Glomerular endothelial cell (primary cell): ENCODE measurements around the gene STAT6. TPM values are rescaled to one million over a fixed set of nuclear protein-coding genes. Genes with fewer than 3 reads are reported as not detected.

Source experiments
- DNase-seq: peaks from one replicate; pipeline ENCODE4 v3.0.0-alpha.2; 2011; ENCODE audit warnings: low read depth, low spot score; ENCODE audit errors: extremely low read depth
- total RNA-seq: library from RNA; depleted of rRNA; stranded (reverse); fragments of >200 nt; gene quantifications from 2 replicates; pipeline ENCODE4 v1.2.3, GENCODE V29; 2015

STAT6 gene
- total RNA-seq, 1 donor from 2014 or later = 91.2 TPM

DNA sequence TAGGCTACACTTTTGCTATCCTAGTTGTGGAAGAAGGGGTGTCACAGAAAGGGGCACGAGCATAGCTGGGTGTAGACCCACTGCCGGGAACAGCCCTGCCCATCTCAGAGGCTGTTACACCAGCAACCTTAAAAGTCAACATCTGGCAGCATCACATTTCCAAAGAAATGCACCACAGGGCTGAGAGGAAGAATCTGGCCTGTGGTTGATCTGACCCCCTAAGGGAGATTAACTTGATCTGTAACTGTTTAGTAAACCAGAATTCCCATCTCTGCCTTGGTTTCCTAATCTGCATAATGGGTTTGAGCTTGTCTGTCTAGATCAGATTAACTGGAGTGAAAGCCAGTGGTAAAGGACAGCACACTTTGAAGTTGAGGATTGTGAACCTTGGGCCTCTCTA is 34.9 kb upstream of the STAT6 start:
- no peak for DNase-seq

DNA sequence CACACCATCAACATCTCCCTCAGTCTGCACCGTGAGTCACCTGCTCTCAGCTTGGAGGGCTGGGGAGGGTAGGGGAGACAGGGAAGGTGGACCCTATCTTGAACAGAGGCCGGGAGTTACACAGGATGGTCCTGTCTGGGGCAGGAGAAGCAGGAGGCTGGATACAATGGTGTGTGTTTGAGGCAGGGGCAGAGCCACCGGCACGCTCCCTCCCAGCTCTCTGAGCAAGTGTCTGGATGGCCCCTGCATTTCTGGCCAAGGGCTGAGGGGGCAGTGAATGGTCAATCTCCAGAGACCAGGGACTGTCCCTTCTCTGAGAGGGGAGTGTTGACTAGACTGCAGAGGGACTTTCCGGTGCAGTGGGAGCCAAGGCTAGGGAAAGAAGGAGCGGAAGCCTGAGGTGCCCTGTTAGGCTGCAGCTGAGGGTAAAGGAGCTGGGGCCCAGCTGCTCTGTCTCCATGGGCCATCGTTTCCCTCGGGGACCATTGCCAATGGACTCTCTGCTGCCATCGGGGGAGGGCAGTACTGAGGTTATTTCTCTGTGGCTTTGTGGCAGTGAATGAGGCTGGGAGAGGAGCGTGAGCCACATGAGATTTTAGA is 34.4 kb upstream of the STAT6 start:
- DNase-seq = no peak

DNA sequence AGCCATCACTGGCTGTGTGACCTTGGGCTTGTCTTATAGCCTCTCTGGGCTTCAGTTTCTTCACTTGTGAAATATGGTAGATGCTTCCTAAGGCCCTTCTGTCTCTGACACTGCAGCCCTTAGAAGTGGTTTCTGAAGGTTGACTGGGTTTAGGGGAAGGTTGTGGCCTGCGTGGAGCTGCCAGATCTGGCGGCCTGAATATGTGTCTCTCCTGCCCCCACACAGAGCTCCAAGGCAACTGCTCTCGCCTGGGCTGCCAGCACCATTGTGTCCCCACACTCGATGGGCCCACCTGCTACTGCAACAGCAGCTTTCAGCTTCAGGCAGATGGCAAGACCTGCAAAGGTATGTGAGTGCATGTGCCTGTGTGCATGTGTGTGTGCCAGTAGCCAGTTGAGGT is 32.3 kb upstream of the STAT6 start:
- DNase-seq = no peak

DNA sequence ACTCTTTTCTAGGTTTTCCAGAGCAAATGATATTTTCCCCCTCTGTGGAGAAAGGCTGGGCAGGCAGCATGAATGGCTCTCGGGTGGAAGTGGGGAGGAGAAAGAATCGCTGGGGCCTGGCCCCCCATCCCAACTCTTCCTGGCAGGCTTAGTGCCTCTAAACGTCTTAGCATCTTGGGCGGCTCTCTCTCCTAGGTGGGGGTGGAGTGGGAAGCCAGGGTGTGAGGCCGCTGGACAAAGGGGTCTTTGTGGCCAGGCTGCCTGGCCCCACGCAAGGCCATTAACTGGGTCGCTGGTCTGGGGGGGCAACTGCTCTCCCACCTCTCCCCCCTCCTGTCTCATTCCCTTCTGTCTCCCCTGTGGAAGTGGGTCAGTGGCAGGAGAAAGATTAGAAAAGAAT is 31.6 kb upstream of the STAT6 start:
- no peak for DNase-seq

DNA sequence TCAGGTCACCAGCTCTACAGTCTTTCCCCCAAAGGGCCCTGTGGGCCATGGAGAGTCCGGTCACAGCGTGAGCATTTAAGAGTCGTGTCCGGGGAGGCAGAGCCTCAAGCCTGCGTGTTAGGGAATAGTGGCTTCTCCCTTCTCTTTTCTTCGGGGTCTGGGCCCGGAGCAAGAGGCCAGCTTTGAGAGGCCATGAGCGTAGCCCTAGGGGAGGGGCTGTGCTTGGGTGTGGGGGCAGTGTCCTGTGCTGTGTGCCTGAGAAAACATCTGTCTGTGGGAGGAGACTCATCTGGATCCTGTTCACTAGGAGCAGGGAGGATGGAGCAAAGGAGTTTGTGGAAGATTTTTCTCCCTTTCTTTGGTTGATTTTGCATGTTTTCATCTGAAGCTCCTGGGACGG is 31.0 kb upstream of the STAT6 start:
- DNase-seq = no peak

DNA sequence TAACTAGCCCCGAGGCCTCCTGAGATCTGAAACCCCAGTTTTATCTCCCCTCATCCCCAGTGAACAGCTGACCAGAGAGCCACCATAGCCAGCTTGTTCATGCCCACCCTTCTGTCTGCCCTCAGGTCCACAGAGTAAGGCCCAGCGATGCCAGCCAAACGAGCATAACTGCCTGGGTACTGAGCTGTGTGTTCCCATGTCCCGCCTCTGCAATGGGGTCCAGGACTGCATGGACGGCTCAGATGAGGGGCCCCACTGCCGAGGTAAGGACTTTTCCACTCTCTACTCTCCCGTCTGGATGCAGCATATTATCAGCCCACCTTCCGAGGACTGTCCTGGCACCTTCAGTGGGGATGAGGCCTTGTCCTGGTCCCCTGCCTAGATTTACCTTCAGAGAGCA is 30.1 kb upstream of the STAT6 start:
- no peak for DNase-seq

DNA sequence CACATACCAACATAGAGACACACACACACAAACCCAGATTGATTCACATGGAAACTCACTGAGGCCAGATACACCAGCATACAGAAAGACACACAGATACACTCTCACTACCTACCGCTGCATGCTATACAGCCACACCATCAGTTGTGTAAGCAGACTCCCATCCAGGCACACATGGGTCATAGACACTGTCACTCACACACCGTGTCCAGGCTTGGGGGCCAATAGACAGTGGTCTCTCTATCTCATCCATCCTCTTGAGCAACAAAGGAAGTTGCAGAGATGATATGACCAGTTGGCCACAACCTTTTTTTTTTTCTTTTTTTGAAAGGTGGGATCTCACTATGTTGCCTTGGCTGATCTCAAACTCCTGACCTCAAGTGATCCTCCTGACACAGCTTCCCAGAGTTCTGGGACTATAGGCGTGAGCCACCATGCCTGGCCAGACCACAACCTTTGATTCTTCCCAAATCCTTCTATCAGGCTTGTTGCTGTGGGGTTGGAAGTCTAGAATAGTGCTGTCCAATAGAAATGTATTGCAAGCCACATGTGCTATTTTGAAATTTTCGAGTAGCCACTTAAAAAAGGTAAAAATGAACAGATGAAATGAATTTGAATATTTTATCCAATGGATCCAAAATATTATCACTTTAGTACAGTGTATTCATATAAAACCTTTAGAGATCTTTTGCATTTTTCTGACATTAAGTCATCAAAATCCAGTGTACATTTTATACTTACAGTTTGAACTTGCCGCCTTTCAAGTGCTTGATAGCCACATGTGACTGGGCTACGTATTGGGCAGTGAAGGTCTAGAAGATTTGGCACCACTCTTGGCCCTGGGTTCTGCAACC is 28.9 kb upstream of the STAT6 start:
- DNase-seq = no peak

DNA sequence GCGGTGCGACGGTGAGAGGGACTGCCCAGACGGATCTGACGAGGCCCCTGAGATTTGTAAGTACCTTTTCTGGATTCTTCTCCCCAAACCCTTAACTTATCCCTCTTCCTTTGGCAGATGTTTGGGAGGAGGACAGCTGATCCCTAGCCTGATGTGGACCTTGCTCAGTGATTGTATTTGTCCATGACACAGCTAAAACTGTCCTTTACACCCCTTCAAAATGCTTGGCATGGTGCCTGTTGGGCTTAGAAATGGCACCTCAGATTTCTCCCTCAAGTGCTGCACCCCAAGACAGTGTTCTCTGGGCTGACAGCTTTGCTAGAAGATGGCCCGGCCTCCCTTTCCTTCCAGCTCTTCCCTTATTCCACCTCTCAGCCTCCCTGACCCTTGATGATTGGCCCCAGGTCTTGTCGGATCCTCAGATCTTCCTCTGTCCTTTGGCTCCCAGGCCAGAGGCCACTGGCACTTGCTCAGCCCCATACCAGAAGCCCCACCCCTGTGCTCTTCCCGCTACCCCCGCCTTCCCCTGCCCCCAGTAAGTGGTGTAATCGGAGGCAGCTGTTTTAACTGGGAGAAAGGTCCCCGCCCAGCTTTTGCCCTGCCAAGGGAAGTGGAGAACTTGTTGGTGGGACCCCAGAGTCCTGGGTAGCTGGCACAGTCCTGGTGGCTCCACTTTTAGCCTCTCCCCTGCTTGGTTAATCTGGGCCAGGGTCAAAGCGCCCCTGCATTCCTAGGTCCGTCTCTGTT is 27.5 kb upstream of the STAT6 start:
- DNase-seq = no peak

DNA sequence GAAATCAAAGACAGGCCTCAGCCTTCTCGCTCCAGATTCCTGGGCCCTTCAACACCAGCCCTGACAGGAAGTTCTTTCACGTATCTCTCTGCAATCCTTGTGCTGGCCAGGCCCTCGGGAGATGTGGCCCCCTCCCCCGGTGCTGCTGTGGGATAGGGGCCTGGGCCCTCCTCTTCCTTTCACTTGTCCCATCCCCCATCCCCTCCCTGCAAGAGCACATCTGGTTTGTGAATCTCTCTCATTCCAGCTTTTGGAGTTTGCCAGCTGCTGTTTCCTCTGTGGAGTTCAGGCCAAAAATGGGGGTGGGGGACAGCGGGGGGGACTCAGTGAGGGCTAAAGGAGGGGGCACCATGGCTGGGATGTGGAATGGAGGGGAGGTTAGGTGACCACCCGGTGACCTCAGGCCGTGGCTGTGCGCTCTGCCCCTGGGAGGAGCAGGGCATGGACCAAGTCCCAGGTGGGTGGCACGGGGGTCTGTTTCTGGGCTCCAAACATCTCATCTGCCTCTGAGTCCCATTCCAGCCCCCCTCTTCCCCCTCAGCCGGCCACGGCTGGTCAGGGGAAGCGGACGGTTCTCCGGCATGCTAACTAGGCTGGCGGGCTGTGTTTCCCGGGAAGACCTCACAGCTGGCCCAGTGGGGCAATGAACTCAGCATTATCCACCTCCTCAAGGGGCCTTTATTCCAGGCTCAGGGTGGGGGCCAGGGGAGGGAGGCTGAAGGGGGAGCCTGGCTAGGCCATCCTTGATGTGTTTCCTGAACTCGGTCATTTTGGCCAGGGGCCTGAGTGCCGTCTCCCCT is 24.6 kb upstream of the STAT6 start:
- DNase-seq = no peak

DNA sequence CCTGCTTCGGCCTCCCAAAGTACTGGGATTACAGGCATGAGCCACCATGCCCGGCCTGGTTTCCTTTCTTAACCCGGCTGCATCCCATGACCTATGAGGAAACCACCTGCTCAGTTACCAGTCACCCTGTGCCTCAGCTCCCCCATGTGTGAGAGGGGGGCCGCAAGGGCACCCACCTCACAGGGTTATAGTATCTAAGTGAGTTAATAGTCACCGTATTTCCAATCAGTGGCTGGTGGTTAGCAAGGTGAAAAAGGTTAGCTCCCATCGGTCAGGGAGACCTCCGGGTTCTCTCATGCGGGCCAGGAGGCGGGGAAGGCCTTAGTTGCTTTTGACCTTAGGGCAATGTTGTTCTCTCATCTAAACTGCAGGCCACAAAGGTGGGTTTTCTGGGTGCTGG is 23.8 kb upstream of the STAT6 start:
- no peak for DNase-seq

DNA sequence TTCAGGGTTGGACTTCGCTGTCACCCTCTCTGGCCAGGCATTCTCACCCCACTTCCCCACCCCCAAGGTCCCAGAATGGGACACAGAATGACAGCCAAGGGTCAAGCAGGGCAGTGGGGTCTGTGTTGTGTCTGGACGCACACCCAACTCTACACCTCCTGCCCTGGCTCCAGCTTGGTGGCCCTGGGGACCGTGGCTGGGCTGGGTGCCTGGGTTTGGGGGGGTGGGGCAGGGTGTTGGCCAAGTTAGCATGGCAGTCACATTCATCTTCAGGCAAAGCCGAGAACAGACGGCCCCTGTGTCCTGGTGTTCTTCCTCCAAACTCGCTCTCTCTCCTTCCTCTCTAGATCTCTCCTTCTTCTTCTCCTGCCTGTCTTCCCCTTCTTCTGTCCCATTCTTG is 22.8 kb upstream of the STAT6 start:
- DNase-seq = no peak

DNA sequence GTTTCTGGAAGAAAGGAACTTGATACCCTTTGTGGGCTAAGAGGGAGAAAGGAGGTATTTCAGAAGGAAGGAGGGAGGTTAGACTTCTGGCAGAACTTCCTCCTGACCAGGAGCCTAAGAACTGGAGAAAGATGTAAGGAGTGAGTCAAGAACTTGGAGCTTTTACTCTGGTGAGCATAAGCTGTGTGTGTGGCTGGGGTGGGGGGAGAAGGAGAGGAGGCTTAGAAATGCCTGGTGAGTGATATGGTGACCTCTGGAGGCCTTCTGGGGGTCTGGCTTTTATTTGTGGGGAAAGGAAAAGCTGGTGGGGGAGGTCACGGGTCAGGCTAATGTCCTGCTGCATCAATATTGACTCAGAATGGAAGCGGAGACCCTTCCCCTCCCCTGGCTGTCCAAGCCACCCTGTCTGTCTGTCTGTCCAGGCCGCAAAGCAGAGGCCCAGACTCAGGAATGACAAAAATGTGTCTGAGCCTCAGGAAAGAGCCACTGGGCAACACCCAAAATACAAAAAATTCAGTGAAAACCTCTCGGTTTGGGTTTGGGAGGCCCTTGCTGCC is 21.9 kb upstream of the STAT6 start:
- no peak for DNase-seq

DNA sequence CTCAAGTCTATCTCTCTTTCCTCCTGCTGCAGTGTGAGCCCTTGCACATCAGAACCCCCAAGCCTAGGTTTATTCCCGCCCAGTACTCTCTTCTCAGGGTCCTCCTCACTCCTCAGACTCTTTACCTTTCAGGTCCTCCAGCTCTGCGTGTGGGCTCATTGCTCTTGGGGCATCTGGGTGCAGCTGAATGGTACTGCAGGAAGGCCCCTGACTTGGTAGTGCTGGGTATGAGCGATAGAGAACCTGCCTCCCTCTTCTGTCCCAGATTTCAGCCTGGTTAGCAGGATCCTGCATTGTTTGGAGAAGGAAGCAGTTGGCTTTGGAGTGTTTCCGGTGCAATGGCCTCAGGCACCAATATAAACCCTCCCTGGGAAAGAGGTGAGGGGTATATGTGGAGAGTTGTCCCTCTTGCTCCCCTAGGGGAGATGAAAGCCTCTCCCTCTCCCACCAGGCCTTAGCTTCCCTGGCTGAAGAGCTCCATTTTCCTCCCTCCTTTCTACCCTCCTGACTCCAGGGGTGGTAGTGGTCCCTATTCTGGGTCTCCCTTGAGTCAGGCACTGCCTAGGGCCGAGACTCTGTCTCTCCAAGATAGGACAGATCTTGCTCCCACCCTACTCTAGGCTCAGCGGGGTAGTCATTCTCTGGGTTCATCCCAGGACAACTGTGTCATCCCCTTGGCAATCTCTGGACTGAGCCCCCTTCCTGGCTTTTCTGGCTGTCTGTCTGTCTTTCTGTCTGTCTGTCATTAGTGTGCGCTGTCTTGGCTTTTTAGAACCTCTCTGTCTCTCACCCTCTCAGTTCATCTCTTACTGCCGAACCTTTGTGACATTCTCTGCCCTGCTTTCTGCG is 21.0 kb upstream of the STAT6 start:
- no peak for DNase-seq

DNA sequence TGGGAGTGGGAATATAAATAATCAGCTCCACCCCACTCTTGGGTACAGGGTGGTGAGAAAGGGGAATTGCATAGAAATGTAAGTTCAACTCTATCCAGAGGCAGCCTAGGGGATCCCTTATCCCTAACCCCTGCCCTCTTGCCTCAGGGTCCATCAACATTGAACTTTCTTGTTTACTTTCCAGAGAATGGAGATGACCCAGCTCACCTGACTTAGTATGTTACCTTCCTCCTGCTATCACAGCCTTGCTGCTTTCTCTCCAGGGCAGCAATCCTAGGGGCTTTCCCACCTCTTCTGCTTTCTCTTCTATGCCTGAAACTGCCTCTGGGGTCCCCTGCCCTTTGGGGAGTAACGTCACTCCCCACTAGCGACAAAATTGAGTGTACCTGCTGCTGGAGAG is 19.8 kb upstream of the STAT6 start:
- DNase-seq = no peak

DNA sequence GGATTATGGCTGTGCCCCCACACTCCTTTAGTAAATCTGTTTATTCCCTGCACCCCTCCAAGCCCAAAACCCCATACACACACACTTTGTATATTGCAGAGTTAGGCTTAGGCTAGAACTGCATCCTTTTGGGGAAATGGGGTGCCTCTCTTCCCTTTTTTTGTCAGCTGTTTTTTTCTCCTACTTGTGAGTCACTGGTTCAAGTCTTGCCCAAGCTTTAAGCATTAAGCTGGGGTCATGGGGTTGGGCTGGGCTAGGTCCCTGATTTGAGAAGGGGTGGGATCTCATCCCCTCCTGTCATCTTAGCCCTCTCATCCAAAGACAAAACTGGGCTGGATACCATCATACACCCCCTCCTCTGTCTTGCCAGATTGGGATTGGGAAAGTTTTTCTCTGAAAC is 18.7 kb upstream of the STAT6 start:
- no peak for DNase-seq

DNA sequence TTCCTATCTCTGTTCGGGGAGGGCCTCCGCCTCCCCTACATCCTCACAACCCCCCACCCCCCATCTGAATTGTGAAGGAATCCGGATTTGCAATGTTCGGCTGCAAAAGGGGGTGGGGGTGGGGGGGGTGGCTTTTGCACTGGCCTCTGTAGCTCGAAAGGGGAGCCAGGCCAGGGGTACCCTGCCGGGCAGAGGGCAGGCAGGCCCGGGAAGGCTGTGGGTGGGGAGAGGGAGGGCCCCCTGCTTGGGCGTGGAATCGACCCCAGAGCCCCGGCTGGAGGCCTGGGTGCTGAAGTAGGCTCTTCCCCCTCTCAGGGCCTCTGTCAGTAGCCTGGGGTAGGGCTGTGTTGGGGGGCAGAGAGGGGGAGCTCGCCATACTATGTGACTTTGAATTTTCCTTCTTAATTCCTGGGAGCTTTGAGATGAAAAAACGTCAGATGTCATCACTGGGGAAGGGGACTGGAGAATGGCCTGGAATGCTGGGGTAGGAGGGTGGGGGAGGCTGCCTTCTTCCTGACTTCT is 18.2 kb upstream of the STAT6 start:
- DNase-seq = no peak

DNA sequence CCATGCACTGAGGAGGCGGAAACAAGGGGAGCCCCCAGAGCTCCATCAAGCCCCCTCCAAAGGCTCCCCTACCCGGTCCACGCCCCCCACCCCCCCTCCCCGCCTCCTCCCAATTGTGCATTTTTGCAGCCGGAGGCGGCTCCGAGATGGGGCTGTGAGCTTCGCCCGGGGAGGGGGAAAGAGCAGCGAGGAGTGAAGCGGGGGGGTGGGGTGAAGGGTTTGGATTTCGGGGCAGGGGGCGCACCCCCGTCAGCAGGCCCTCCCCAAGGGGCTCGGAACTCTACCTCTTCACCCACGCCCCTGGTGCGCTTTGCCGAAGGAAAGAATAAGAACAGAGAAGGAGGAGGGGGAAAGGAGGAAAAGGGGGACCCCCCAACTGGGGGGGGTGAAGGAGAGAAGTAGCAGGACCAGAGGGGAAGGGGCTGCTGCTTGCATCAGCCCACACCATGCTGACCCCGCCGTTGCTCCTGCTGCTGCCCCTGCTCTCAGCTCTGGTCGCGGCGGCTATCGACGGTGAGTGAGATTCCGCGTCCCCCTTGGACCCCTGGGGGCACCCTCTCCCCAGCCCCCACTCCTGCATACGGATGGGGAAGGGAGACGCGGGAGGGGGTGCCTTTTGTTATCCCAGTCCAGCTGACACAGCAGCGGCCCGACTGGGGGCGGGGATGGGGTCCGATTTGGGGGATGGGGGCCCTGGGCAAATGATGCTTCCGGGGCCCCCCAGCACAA is 17.5 kb upstream of the STAT6 start:
- no peak for DNase-seq

DNA sequence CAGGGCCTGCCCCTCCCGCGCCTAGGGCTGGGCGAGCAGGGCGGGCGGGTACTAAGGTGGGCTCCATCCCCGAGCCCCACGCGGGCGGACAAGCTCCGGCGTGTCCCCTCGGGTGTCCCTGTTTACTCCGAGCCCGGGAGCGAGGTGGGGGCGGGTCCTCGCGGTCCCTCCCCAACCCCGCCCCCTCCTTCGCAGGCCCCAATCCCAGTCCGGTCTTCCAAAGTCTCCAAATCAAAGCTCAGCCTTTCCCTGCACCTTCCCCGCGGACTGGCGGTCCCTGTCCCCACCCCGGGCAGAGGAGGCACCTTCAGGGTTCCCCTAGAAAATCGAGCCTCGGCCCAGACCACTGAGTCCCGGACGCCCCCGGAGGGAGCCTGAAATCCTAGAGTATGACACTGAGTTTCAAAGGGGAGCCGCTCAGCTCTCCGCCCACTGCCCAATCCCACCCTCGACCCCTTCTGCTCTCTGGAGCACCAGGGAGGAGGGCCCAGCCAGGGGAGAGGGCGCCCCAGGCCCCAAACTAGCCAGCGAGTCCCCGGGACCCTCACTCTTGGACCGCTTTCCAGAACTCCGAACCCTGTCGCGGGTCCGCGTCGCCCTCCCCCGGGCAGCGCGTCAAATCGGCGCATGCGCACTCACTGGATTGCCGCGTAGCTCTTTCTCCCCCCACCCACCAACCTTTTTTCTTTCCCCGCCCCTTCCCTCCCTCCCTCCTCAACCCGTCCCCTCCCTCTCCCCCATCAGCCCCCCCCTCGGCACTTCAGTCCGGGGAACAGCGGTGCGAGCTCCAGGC is 16.8 kb upstream of the STAT6 start, which contains the start of gene LRP1:
Gene LRP1 (plus strand): TSS at position 758 of the 793 bp plus-strand sequence. CDS start 482 bp downstream, outside the sequence.
- no peak for DNase-seq
